ENCODE measurements around the gene KLK14.

The KLK14 gene

DNA sequence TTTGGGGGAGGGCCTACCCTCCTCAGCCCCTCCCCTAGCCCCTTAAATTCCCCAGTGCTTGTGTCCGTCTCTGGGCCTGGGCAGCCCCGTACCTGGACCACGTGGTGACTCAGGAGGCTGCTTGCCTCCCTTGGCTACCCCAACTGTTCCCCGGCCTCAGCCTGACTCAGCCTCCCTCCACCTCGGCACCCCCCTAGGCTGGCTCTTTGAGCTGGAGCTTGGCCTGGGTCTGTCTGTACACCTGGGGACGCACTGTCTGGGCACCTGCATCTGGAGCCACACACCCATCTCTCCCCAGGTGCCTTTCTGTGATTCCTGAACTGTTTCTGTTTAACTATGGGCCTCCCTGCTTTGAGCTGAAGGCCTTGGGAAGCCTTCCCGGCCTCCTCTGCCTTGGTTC lies 1.8 kb upstream of the KLK14 start:
- DNase-seq: no peak

- DNase-seq: no peak
These were observed 1.1 kb upstream of the KLK14 start for GRCh38 chr19:51083783-51084182.

DNA sequence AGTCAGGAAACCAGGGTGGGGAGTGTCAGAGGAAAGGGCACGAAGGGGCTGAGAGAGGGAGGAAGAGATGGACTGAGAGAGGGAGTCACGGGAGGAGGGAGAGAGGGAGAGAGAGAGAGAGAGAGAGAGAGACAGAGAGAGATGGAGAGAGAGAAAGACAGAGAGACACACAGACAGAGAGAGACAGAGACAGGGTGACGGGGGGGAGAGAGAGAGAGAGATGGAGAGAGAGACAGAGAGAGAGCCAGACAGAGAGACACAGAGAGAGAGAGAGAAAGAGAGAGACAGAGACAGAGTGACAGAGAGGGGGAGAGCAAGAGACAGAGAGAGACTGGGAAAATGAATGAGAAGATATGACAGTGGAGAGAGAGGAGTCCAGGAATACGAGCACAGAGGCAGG lies 494 bp upstream of the KLK14 start:
- DNase-seq: no peak

DNA sequence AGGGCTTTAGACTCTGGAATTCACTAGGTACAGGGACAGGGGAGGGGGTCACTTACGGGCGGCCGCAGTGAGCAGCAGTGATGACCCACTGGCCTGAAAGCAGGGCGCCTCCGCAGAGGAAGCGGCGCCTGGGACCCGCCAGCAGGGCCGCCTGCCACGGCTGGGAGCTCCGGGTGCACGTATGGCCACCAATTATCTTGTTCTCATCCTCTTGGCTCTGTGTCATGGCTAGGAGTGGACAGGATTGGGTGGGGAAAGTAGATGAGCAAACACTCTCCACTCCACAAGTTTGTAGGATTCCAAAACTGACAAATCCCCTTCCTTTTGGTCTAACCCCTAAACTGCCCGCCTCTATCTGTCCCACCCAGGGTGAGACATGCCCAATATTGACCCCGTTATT lies 1.2 kb downstream of the KLK14 start:
- no peak for DNase-seq

GRCh38 chr19:51079481-51080110 lies 3.1 kb downstream of the KLK14 start:
- DNase-seq: no peak

DNA sequence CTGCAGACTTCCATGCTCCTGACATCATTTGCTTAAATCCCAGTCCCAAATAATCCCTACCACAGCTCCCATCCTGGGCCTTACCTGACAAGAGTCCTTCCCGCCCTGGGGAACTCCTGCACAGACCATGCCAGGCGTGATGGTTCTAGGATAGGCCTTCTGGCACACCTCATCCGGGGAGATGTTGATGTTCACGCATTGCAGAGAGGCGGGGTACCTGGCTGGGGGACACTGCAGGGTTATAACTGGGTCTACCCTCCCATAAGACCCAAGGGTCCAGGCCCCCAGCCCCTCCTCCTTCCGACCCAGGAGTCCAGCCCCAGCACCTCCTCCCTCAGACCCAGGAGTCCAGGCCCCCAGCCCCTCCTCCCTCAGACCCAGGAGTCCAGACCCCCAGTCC lies 4.0 kb downstream of the KLK14 start:
- DNase-seq: no peak

- no peak for DNase-seq
These were observed 4.6 kb downstream of the KLK14 start for GRCh38 chr19:51078104-51078503.

- no peak for DNase-seq
These were observed 6.0 kb downstream of the KLK14 start for GRCh38 chr19:51076631-51077213.

GRCh38 chr19:51075998-51076397 lies 6.7 kb downstream of the KLK14 start:
- no peak for DNase-seq

DNA sequence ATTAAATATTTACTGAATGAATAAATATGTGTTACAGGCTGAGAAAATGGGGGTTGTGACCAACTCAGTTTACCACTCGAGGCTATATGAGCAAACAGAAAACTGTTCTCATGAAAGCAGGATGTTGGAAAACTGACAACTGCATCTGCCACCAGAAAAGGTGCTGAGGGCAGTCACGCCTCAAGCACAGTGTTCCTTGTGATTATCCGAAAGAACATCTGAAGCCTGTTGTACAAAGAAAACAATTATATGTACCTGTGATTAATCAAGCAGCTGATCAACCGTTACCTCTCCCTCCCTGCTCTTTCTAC lies 11.6 kb downstream of the KLK14 start:
- DNase-seq: no peak

DNA sequence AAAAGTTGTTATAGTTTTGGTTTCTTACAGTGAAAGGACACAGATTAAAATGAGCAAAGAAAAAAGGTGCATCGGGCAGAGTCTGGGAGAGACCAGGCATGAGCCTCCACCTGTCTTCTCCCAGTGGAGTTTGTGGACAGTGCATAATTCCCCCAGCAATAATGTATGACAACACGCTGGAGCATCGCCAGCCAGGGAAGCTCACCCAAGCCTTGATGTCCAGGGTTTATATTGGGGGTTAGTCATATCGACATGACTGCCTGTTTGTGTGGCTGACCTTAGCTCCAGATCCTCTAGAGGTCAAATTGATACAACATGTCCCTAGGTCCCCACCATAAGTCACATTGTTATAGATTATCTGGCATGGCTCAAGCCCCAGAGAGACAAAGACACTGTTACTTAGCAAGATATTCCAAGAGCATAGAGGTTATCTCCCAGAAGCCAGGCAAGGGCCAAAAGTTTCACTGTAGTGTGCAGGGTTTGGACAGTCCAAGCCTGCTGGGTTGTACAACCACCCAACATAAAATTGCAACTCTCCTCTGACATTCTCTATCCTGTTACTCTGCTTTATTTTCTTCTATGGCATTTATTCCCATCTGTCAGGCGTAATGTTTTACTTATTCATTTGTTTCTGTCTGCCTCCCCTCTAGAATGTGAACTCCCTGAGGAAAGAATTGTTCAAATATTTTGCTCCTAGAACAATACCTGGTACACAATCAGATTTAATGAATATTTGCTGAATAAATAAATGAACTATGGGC lies 12.2 kb downstream of the KLK14 start:
- no peak for DNase-seq

- no peak for DNase-seq
These were observed 16.1 kb downstream of the KLK14 start for GRCh38 chr19:51066393-51067186.

GRCh38 chr19:51065221-51065960 lies 17.3 kb downstream of the KLK14 start:
- DNase-seq: no peak

- DNase-seq: no peak
These were observed 18.0 kb downstream of the KLK14 start, which contains the start of gene KLK13 for GRCh38 chr19:51064534-51065220. Gene KLK13 (minus strand): TSS chr19:51065092. CDS start chr19:51065067, 25 bp downstream.

- DNase-seq: no peak
These were observed 19.0 kb downstream of the KLK14 start for GRCh38 chr19:51063664-51064063.

DNA sequence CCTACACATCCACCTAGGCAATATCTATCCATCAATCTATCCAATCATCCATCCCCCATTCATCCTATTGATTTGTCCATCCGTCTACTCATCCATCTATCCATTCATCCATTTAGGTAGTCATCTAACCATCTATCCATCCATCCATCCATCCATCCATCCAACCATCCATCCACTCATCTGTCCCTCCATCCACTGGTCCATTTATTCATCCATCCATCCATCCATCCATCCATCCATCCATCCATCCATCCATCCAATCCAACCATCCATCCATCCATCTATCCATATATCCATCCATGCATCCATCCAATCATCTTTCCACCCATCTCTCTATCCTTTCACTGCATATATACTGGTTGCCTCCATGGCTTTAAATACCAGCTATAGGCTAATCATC lies 21.7 kb downstream of the KLK14 start:
- DNase-seq: no peak

GRCh38 chr19:51060336-51060735 lies 22.4 kb downstream of the KLK14 start:
- no peak for DNase-seq

DNA sequence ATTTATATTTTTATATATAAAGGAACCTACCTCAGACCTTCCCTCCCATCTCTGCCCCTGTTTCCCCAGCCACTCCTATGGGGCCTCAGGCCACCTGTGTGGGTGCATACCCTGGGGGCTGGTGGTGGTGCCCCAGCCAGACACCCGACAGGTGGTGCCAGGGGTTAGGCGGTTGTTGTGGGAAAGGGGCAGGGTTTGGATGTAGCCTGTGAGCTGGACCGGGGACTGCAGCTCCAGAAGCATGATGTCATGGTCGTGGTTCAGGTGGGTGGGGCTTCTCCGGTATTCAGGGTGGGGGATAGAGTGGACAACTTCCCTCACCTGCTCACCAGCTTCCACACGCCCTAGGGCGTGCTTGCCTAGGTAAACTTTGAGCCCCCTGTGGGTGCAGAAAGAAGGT lies 23.0 kb downstream of the KLK14 start:
- no peak for DNase-seq

GRCh38 chr19:51055866-51056265 lies 26.8 kb downstream of the KLK14 start:
- no peak for DNase-seq

- no peak for DNase-seq
These were observed 35.7 kb downstream of the KLK14 start for GRCh38 chr19:51047031-51047335.

GRCh38 chr19:51044327-51044726 lies 38.4 kb downstream of the KLK14 start:
- DNase-seq: no peak

- no peak for DNase-seq
These were observed 39.2 kb downstream of the KLK14 start for GRCh38 chr19:51043497-51043896.

DNA sequence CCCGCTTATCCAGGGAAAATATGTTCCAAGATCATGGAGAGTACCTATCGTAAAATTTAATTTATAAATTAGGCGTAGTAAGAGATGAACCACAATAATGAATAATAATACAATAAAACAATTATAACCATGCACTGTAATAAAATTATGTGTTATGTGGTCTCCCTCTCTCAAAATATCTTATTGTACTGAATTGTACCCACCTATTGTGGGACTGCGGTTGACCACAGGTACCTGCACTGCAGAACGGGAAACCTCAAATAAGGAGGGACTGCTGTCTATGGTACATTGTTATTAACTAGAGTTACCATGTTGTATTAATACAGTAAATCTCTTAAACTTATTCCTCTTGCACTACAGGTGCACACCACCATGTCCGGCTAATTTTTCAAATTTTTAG lies 42.5 kb downstream of the KLK14 start:
- DNase-seq: no peak
